NB4 (cell line): Measurements from ENCODE around the gene OLR1.

ENCODE experiments used
- POLR2A ChIP-seq: IDR thresholded peaks from 2 replicates; pipeline ENCODE4 v1.6.1; 2011; ENCODE audit warnings: mild to moderate bottlenecking; ENCODE audit not compliant: insufficient read length; ENCODE audit errors: extremely low read depth
- TF ChIP-seq, protein P1 (sequence below): IDR thresholded peaks from one replicate; pipeline ENCODE4 v1.5.1; 2012; ENCODE audit warnings: low read depth, low read length

DNA sequence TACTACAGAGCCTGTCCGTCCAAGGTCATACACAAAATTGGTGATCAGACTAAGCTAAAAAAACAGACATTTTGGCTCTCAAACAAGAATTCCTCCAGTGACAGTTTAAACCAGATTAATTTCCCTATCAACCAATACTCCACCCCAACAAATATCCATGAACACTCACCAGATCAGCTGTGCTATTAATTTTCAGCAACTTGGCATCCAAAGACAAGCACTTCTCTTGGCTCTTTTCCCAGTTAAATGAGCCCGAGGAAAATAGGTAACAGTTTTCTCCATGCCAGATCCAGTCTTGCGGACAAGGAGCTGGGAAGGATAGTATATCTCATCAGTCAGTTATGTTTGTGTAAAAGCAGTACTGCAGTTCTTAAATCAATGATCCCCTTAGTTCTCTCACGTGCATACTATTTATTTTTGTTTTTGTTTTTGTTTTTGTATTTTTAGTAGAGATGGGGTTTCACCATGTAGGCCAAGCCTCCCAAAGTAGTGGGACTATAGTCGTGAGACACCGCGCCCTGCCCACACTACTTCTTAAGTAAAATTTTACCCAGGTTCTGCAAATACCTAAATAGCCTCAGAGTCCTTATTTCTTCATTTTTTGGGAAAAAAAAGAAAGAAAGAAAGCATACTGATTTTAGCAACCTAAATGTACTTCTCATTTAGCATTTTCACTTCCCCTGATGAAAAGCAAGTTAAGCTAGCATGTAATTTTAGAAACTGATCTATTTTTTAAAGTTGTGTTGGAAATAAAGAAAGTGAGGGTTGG, 11.1 kb downstream of the OLR1 start:
- no peak for TF ChIP-seq POLR2A
- TF ChIP-seq, protein P1, sequence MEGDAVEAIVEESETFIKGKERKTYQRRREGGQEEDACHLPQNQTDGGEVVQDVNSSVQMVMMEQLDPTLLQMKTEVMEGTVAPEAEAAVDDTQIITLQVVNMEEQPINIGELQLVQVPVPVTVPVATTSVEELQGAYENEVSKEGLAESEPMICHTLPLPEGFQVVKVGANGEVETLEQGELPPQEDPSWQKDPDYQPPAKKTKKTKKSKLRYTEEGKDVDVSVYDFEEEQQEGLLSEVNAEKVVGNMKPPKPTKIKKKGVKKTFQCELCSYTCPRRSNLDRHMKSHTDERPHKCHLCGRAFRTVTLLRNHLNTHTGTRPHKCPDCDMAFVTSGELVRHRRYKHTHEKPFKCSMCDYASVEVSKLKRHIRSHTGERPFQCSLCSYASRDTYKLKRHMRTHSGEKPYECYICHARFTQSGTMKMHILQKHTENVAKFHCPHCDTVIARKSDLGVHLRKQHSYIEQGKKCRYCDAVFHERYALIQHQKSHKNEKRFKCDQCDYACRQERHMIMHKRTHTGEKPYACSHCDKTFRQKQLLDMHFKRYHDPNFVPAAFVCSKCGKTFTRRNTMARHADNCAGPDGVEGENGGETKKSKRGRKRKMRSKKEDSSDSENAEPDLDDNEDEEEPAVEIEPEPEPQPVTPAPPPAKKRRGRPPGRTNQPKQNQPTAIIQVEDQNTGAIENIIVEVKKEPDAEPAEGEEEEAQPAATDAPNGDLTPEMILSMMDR: no peak
